Ovary (tissue), 9 donors: ENCODE results near the gene OVCH2. TPM values are rescaled to one million over a fixed set of nuclear protein-coding genes. Genes with fewer than 3 reads are reported as not detected.

Source experiments
- DNase-seq, 5 donors: peaks; one replicate each; pipeline ENCODE4 v3.0.0-alpha.2; 2019 to 2020
- H3K27ac ChIP-seq, 2 donors: fragments of 200-600 bp; one replicate each; pipeline versions ENCODE4 v1.5.1 to v1.8.0; 2019 to 2022
- H3K27me3 ChIP-seq: fragments of 200-600 bp; one replicate; pipeline ENCODE4 v1.8.0; 2022
- H3K36me3 ChIP-seq: fragments of 200-600 bp; sonication (generic); one replicate; pipeline ENCODE4 v1.5.1; 2019
- H3K4me1 ChIP-seq: one replicate; pipeline ENCODE4 v1.8.1; 2013; ENCODE audit warnings: mild to moderate bottlenecking, moderate library complexity; ENCODE audit not compliant: insufficient read depth
- H3K4me3 ChIP-seq: fragments of 200-600 bp; sonication (generic); one replicate; pipeline ENCODE4 v1.5.1; 2017
- H3K9me3 ChIP-seq, 2 donors: fragments of 200-600 bp in 1 of 2; sonication (generic) in 1 of 2; one replicate each; pipeline versions ENCODE4 v1.5.1 to v1.8.1; 2013 to 2019; ENCODE audit warnings: mild to moderate bottlenecking in 1 of 2, moderate library complexity in 1 of 2
- CTCF ChIP-seq, 3 donors: fragments of 450-650 bp in 2 of 3; fragments of 200-600 bp in 1 of 3; IDR thresholded peaks; one replicate each; pipeline versions ENCODE4 v1.5.1 to v1.8.0; 2016 to 2022; ENCODE audit warnings: antibody characterized with exemption in 3 of 3, mild to moderate bottlenecking in 1 of 3
- EP300 ChIP-seq: sonication (generic); formaldehyde crosslinking; IDR thresholded peaks from one replicate; pipeline ENCODE4 v1.6.1; 2017; ENCODE audit warnings: antibody characterized with exemption
- POLR2A ChIP-seq: fragments of 450-650 bp; IDR thresholded peaks from one replicate; pipeline ENCODE4 v1.6.1; 2017; ENCODE audit warnings: antibody characterized with exemption, mild to moderate bottlenecking, moderate library complexity
- WGBS, 3 donors: extraction: QIAGEN DNeasy Blood & Tissue Kit in 1 of 3; methylation state at CpG; one replicate each; pipeline versions ENCODE4 v1.1.5 to v1.1.7; 2013 to 2017; 5-methylcytosine and 5-hydroxymethylcytosine counted together
- intact Hi-C, 4 donors: fragments of 100-400 bp; cut with DNase I; formaldehyde crosslinking; loops; one replicate each; pipeline versions ENCODE4 v1.11.0 to v1.15.1; 2022 to 2023
- polyA plus RNA-seq, 2 donors: library from polyadenylated mRNA; stranded (reverse); fragments of 200-250 nt in 1 of 2; fragments of 350-450 nt in 1 of 2; fragmentation: Illumina TruSeq in 1 of 2; extraction: RNeasy Lipid Tissue Mini Kit (QIAGEN cat#74804) in 1 of 2; gene quantifications; one replicate each; pipeline ENCODE4 v1.2.3, GENCODE V29; 2013 to 2014
- total RNA-seq, 7 donors: library from RNA; depleted of rRNA in 2 of 7; stranded (reverse); fragments of >200 nt in 2 of 7; fragmentation: NEBNext Ultra II Directional in 3 of 7; extraction: Animal tissue kit (Norgen Biotek cat#: 25700) in 3 of 7; gene quantifications; one replicate each; pipeline versions ENCODE4 v1.1.0 to v1.2.4, GENCODE V29; 2016 to 2023
- donor health status: DM: no; HTN: no; CAD: no; lungs with moderate emphysema.
- donor health status: DM: no; HTN: no; CAD: no.
- donor health status: Bipolar disorder and iron deficiency.
- donor health status: DM: yes; HTN: yes; CAD: no.
- donor health status: DM: no; HTN: no; CAD: no.
- donor health status: DM: yes; HTN: yes; CAD: no.

OVCH2 gene
- total and polyA plus RNA-seq, 9 donors: 0.23 to 0.89 TPM; not detected in 7

DNA sequence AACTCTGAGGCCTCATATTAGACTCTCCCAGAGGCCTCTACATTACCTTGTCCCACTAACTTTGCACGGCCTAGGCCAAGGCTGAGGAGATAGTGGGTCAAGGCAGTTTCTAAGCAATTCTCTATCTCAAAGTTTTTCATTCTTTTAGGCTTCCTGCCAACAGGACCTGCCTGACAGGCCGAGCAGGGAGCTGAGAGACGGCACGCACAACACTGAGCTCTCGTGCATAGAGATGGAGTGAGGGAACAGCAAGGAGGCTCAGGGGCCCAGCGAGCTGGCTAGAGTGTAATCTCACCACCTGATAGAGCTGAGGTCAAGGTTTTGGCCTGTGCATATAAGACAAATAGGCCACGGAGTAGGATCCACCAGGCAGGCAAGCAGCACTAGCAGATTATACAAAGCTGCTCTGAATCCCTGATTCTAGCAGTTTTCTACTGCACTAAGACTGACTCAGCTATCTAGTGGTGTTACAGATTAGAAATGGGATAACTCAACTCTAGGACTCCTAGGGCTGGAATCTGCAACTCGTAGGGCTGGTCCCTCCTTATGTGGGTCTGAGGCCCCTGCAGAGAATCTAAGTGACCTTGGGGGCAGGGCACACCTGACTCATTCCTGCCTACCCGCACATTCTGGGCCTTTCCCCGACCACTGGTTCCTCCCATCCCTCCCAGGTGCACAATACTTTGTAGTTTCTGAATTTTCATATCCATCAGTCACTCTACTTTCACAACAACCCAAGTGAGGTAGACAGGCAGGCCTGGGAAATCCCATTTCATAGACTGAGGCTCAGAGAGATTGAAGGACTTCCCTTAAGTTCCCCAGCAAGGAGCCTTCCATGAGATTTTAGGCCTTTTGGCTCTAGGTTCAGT is 34.7 kb downstream of the OVCH2 start:
- no peak for TF ChIP-seq CTCF (IDR thresholded peaks at IDR 0.05)
- no peak for TF ChIP-seq POLR2A
- no peak for TF ChIP-seq EP300
- peak overlapping the region in 1 of 2 donors; percentile 44 for H3K27ac ChIP-seq
- no peaks in the 10 kb centered on the region for H3K27me3 ChIP-seq
- WGBS, 3 donors: 41 to 57% (median 43%) methylated on average over 10 of the region's 10 CpGs
- intact Hi-C loops: no loop called here
- no peaks in the 10 kb centered on the region for H3K9me3 ChIP-seq
- peaks cover 6% of the 10 kb centered on the region for H3K4me1 ChIP-seq
- H3K36me3 ChIP-seq: no peaks in the 10 kb centered on the region
- H3K4me3 ChIP-seq: no peak overlapping the region
- peak in 2 of 5 donors; percentile 42 to 46 for DNase-seq

GRCh38 chr11:7670641-7671040 is 35.6 kb downstream of the OVCH2 start:
- H3K4me1 ChIP-seq: peaks cover 6% of the 10 kb centered on the region
- no peaks in the 10 kb centered on the region for H3K36me3 ChIP-seq
- DNase-seq: no peak
- peak overlapping the region in 1 of 2 donors; percentile 44 for H3K27ac ChIP-seq
- 69 to 93% (median 69%) methylated on average over 4 of the region's 4 CpGs for WGBS, 3 donors
- intact Hi-C loops: no loop called here
- no peak overlapping the region for H3K4me3 ChIP-seq
- H3K9me3 ChIP-seq: no peaks in the 10 kb centered on the region
- TF ChIP-seq POLR2A: no peak
- TF ChIP-seq EP300: no peak
- no peak for TF ChIP-seq CTCF (IDR thresholded peaks at IDR 0.05)
- no peaks in the 10 kb centered on the region for H3K27me3 ChIP-seq

DNA sequence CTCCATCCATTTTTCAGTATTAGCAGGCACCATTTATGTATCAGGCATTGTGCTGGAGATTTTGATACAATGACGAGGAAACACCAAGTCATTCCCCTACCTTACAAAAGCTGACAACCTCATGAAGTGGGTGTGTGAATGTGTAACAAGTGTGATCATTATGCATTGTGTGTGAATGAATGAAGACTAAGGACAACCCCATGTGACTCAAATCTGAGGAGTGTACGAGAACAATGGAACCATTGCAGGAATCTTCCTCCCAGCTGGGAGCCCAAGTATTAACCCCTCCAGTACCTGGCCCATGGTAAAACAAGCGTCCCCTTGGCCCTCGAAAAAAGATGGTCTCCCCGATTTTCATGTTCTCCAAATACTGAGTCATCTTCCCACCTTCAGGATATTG is 37.4 kb downstream of the OVCH2 start:
- Histone ChIP-seq H3K36me3 (no peaks in the 10 kb centered on the region), H3K9me3 (no peaks in the 10 kb centered on the region), H3K4me1 (peaks cover 6% of the 10 kb centered on the region), H3K27me3 (no peaks in the 10 kb centered on the region), H3K27ac (no peak overlapping the region), H3K4me3 (no peak overlapping the region)
- TF ChIP-seq EP300 (no peak), CTCF (IDR thresholded peaks at IDR 0.05) (no peak), POLR2A (no peak)
- 70 to 78% (median 75%) methylated on average over 5 of the region's 5 CpGs for WGBS, 3 donors
- no peak for DNase-seq
- intact Hi-C loops: loop anchor here in 1 of 4 donors (5.0 kb wide), 1 partner anchor 92 kb away; no protein-coding TSS in a partner anchor

- Histone ChIP-seq H3K4me1 (peaks cover 6% of the 10 kb centered on the region), H3K4me3 (no peak overlapping the region), H3K27me3 (no peaks in the 10 kb centered on the region), H3K27ac (no peak overlapping the region), H3K36me3 (no peaks in the 10 kb centered on the region), H3K9me3 (no peaks in the 10 kb centered on the region)
- DNase-seq: no peak
- TF ChIP-seq POLR2A: no peak
- no peak for TF ChIP-seq CTCF (IDR thresholded peaks at IDR 0.05)
- TF ChIP-seq EP300: no peak
- 77 to 82% (median 81%) methylated on average over 7 of the region's 7 CpGs for WGBS, 3 donors
- intact Hi-C loops: loop anchor here in 1 of 4 donors (5.0 kb wide), 1 partner anchor 91 kb away; no protein-coding TSS in a partner anchor
Measured at GRCh38 chr11:7668464-7668863, 37.8 kb downstream of the OVCH2 start.
